AG10803 (cell line): Measurements from ENCODE around the gene MAF.

Experiments
- DNase-seq: peaks from one replicate; pipeline ENCODE4 v3.0.0; 2010; ENCODE audit warnings: low read depth
- H3K4me3 ChIP-seq: 2 replicates; pipeline ENCODE4 v1.5.1; 2011; ENCODE audit warnings: mild to moderate bottlenecking, low read length, control low read depth
- TF ChIP-seq, protein P1 (sequence below): conservative IDR thresholded peaks from 2 replicates; pipeline ENCODE4 v1.5.1; 2011; ENCODE audit warnings: mild to moderate bottlenecking, low read length, control low read depth, inconsistent platforms

MAF gene

GRCh38 chr16:79599256-79599836, 1.2 kb downstream of the MAF start:
- no peak for DNase-seq
- TF ChIP-seq, protein P1, sequence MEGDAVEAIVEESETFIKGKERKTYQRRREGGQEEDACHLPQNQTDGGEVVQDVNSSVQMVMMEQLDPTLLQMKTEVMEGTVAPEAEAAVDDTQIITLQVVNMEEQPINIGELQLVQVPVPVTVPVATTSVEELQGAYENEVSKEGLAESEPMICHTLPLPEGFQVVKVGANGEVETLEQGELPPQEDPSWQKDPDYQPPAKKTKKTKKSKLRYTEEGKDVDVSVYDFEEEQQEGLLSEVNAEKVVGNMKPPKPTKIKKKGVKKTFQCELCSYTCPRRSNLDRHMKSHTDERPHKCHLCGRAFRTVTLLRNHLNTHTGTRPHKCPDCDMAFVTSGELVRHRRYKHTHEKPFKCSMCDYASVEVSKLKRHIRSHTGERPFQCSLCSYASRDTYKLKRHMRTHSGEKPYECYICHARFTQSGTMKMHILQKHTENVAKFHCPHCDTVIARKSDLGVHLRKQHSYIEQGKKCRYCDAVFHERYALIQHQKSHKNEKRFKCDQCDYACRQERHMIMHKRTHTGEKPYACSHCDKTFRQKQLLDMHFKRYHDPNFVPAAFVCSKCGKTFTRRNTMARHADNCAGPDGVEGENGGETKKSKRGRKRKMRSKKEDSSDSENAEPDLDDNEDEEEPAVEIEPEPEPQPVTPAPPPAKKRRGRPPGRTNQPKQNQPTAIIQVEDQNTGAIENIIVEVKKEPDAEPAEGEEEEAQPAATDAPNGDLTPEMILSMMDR: no peak
- peak overlapping the region; percentile 48 for H3K4me3 ChIP-seq

DNA sequence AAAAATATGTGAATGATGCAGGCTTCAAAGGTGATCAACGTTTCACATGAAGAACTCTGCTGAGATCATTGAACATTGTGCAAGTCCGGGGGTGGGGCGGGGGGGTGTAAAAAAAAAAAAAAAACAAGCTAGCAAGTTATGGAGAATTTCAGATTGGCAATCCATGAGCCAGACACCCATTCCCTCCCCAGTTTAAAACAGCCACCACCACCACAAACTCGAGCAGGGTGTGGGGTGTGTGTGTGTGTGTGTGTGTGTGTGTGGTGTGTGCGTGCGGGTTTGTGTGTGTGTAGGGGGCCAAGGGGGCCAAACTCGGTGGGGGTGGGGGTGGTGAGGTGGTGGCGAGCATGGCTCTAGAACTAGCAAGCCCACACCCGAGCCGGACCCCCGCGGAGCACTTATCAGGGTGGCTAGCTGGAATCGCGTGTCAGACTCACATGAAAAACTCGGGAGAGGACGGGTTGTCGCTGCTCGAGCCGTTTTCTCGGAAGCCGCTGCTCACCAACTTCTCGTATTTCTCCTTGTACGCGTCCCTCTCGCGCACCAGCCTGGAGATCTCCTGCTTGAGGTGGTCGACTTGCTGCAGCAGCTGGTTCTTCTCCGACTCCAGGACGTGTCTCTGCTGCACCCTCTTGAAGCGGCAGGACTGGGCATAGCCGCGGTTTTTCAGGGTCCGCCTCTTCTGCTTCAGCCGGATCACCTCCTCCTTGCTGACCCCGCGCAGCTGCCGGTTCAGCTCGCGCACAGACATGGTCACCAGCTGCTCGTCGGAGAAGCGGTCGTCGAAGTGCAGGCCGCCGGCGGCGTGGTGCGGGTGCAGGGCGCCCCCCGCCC, 2.0 kb downstream of the MAF start:
- peak overlapping the region; percentile 55 for H3K4me3 ChIP-seq
- TF ChIP-seq, protein P1: 0 out of 2 replicates have a peak, but pooled peaks have one; percentile 5
- DNase-seq: peak; percentile 30

DNA sequence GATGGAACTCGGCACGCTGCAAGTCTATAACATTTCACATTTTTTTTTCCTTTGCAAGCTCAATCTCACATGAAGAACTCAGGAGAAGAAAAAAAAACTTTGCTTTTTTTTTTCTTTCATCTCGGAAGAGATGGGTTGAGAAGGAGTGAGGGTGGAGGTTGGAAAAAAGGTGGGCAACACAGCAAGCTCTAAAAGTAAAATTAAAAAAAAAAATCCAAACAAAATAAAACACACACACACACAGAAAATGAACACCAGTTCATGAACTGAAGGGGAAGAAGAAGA, 2.5 kb downstream of the MAF start:
- TF ChIP-seq, protein P1: no peak
- no peak for DNase-seq
- peak overlapping the region; percentile 55 for H3K4me3 ChIP-seq

DNA sequence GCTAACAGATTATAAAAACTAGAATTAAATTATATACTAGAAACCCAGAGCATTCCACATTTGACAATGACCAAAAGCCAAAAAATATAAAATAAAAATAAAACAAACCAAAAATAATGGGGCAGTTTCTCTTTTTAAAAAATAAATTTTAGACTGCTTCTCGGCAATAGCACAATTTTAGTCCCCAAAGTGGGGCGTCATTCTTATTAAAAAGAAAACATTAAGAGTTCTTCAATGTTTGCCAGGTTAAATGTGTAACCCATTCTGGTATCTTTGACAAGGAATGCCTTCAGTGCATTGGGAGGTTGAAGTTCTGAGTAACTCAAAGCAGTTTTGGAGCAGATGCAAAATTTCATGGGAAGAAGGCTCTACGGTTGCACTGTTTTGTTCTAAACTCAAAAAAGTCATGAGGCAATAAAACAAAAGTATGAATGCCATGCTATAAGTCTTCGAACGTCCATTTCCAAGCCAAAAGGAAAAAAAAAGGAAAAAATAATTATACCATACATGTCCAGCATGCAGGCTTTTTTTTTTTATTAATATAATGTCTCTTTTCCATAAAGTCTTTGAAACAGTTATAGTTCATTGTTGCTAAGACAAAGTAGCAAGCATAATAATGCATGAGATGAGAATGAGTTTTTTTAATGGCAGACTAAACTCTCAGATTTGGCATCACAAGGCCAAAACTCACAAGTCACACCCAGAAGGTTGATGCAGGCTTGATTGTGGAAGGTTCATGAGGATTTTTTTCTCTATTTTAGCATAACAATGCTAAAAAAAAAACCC, 3.1 kb downstream of the MAF start:
- peak overlapping the region; percentile 55; the same call in 1 of the 2 replicates for H3K4me3 ChIP-seq
- TF ChIP-seq, protein P1: no peak
- DNase-seq: no peak

GRCh38 chr16:79595931-79596450, 4.5 kb downstream of the MAF start:
- TF ChIP-seq, protein P1: no peak
- peak overlapping the region; percentile 26 for H3K4me3 ChIP-seq
- no peak for DNase-seq

GRCh38 chr16:79595231-79595641, 5.3 kb downstream of the MAF start:
- DNase-seq: peak; percentile 8
- H3K4me3 ChIP-seq: no peak overlapping the region; the same call in 1 of the 2 replicates
- TF ChIP-seq, protein P1: no peak
